Glutamatergic neuron (in vitro differentiated cells): Measurements from ENCODE around the gene SCMH1. TPM values are rescaled to one million over a fixed set of nuclear protein-coding genes. Genes with fewer than 3 reads are reported as not detected.
"Not testable (repeated sequence)": the region's sequence is repeated elsewhere in the genome, so short reads cannot be mapped to it uniquely, and the experiment has no call there.

ENCODE experiments used
- DNase-seq: peaks from one replicate; pipeline ENCODE4 v3.0.0; 2022
- H3K27ac Mint-ChIP-seq: one replicate; pipeline ENCODE4 v1.8.0; 2020; ENCODE audit warnings: mild to moderate bottlenecking, mixed read lengths, inconsistent platforms; ENCODE audit not compliant: unreplicated experiment
- H3K27me3 Mint-ChIP-seq: one replicate; pipeline ENCODE4 v1.8.0; 2020; ENCODE audit warnings: mild to moderate bottlenecking, moderate library complexity, mixed read lengths, inconsistent platforms; ENCODE audit not compliant: unreplicated experiment
- H3K36me3 Mint-ChIP-seq: one replicate; pipeline ENCODE4 v1.8.0; 2020; ENCODE audit warnings: mild to moderate bottlenecking, mixed read lengths, inconsistent platforms; ENCODE audit not compliant: unreplicated experiment
- H3K4me1 Mint-ChIP-seq: one replicate; pipeline ENCODE4 v1.8.0; 2020; ENCODE audit warnings: mild to moderate bottlenecking, low read depth, mixed read lengths, inconsistent platforms; ENCODE audit not compliant: unreplicated experiment
- H3K4me3 Mint-ChIP-seq: one replicate; pipeline ENCODE4 v1.8.0; 2020; ENCODE audit warnings: mild to moderate bottlenecking, mixed read lengths, inconsistent platforms; ENCODE audit not compliant: unreplicated experiment
- H3K9me3 Mint-ChIP-seq: one replicate; pipeline ENCODE4 v1.8.0; 2020; ENCODE audit warnings: mild to moderate bottlenecking, moderate library complexity, mixed read lengths, inconsistent platforms; ENCODE audit not compliant: unreplicated experiment
- total RNA-seq: library from RNA; stranded (reverse); fragmentation: NEBNext Ultra II Directional; extraction: Animal tissue kit (Norgen Biotek cat#: 25700); gene quantifications from one replicate; pipeline ENCODE4 v1.2.1, GENCODE V29; 2021; ENCODE audit not compliant: unreplicated experiment
- TF ChIP-seq, protein P1 (sequence below): fragments of 200-600 bp; sonication (generic); IDR thresholded peaks from one replicate; pipeline ENCODE4 v1.5.0; 2021; ENCODE audit not compliant: partially characterized antibody, unreplicated experiment

The SCMH1 gene
- total RNA-seq, 1 donor from 2014 or later, result 17.8 TPM

DNA sequence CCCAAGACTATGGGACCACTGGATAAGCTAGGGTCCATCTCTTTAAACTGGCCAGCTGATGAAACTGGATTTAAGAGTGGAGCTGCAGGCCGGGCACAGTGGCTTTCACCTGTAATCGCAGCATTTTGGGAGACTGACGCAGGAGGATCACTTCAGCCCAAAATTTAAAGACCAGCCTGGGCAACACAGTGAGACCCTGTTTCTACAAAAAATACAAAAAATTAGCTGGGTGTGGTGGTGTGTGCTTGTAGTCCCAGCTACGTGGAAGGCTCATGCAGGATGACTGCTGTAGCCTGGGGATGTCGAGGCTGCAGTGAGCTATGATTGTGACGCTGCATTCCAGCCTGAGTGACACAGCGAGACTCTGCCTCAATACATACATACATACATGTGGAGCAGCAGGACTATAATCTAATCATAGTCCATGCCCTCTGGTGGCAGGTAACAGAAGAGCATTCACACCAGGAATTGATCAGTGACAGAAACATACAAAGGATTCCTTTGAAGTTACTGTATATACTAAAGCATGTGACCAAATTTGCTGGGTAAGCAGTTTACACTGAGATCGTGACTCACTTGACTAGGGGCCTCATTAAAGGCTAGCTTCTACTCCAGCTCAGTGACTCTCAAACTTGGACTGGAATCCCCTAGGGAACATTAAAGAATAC is 119.1 kb downstream of the SCMH1 start:
- H3K27ac Mint-ChIP-seq, result no peak overlapping the region
- no peaks in the 10 kb centered on the region for H3K36me3 Mint-ChIP-seq
- H3K9me3 Mint-ChIP-seq, result no peaks in the 10 kb centered on the region
- H3K4me1 Mint-ChIP-seq, result no peaks in the 10 kb centered on the region
- DNase-seq, result peak; percentile 22
- H3K4me3 Mint-ChIP-seq, result no peak overlapping the region
- H3K27me3 Mint-ChIP-seq, result no peaks in the 10 kb centered on the region
- TF ChIP-seq, protein P1, sequence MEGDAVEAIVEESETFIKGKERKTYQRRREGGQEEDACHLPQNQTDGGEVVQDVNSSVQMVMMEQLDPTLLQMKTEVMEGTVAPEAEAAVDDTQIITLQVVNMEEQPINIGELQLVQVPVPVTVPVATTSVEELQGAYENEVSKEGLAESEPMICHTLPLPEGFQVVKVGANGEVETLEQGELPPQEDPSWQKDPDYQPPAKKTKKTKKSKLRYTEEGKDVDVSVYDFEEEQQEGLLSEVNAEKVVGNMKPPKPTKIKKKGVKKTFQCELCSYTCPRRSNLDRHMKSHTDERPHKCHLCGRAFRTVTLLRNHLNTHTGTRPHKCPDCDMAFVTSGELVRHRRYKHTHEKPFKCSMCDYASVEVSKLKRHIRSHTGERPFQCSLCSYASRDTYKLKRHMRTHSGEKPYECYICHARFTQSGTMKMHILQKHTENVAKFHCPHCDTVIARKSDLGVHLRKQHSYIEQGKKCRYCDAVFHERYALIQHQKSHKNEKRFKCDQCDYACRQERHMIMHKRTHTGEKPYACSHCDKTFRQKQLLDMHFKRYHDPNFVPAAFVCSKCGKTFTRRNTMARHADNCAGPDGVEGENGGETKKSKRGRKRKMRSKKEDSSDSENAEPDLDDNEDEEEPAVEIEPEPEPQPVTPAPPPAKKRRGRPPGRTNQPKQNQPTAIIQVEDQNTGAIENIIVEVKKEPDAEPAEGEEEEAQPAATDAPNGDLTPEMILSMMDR, result peak; percentile 74

DNA sequence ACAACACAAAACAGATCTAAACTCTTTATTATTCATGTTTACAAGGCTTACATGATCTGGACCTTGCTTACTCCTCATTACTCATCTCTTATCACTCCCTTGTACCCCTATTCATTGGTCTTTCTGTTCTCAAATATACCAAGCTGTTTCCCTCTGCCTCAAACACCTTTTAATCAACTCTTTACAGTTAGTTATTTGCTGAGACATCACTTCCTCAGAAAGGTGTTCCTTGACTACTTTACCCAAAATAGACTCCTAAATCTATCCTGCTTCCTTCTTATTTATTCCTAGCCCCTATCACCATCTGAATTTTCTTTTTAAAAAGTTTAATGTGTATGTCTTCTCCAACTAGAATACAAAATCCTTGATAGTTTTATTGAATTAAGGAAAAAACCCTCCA is 120.0 kb downstream of the SCMH1 start:
- TF ChIP-seq, protein P1, result no peak
- Mint-ChIP-seq H3K27ac (no peak overlapping the region), H3K36me3 (no peaks in the 10 kb centered on the region), H3K9me3 (no peaks in the 10 kb centered on the region), H3K4me3 (no peak overlapping the region), H3K4me1 (no peaks in the 10 kb centered on the region), H3K27me3 (no peaks in the 10 kb centered on the region)
- DNase-seq, result no peak

DNA sequence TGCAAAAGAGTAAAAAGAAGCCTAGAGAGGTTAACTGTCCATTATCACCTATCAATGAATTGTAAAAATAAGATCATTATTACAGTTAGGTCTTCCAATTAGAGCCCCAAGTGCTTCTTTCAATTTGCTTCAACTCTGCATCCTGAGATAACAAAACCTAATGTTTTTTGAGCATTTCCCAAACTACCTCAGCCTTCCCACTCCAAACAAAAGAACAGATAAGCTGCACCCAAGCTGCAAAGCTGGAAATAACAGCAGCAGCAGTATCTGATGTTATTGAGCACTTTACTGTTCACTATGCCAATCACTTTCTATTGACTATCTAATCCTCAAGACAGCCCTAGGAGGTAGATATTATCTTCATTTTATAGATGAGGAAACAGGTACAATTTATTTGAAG is 123.5 kb downstream of the SCMH1 start:
- no peaks in the 10 kb centered on the region for H3K27me3 Mint-ChIP-seq
- no peaks in the 10 kb centered on the region for H3K4me1 Mint-ChIP-seq
- no peaks in the 10 kb centered on the region for H3K9me3 Mint-ChIP-seq
- no peak overlapping the region for H3K27ac Mint-ChIP-seq
- no peak overlapping the region for H3K4me3 Mint-ChIP-seq
- TF ChIP-seq, protein P1, result no peak
- H3K36me3 Mint-ChIP-seq, result no peaks in the 10 kb centered on the region
- no peak for DNase-seq

DNA sequence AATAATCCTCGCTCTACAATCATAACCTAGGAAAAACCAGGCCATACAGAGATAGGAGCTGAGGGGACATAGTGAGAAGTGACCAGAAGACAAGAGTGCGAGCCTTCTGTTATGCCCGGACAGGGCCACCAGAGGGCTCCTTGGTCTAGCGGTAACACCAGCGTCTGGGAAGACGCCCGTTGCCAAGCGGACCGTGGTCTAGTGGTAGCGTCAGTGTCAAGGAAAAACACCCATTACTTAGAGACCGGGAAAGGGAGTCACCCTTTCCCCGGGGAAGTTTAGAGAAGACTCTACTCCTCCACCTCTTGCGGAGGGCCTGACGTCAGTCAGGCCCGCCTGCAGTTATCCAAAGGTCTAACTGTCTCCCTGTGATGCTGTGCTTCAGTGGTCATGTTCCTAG is 124.9 kb downstream of the SCMH1 start:
- not testable (repeated sequence) for H3K27me3 Mint-ChIP-seq, H3K27ac Mint-ChIP-seq, H3K36me3 Mint-ChIP-seq, H3K4me1 Mint-ChIP-seq, DNase-seq, H3K4me3 Mint-ChIP-seq, H3K9me3 Mint-ChIP-seq
- TF ChIP-seq, protein P1, result peak; percentile 14

DNA sequence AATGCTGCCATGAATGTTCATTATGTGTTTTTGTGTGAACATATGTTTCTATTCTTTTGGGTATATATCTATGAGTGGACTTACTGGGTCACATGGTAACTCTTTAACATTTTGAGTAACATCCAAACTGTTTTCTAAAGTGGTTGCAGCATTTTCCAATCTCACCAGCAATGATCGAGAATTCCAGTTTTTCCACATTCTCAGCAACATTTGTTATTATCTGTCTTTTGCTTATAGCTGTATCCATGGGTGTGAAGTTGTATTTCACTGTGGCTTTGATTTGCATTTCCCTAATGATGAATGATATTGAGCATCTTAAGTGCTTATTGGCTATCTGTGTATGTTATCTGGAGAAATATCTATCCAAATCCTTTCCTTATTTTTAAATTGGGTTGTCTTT is 131.4 kb downstream of the SCMH1 start:
- no peak for DNase-seq
- no peak overlapping the region for H3K4me3 Mint-ChIP-seq
- H3K27me3 Mint-ChIP-seq, result no peaks in the 10 kb centered on the region
- H3K36me3 Mint-ChIP-seq, result no peaks in the 10 kb centered on the region
- no peak overlapping the region for H3K27ac Mint-ChIP-seq
- TF ChIP-seq, protein P1, result no peak
- no peaks in the 10 kb centered on the region for H3K4me1 Mint-ChIP-seq
- no peaks in the 10 kb centered on the region for H3K9me3 Mint-ChIP-seq
